ENCODE data around the gene SLC9A2. TPM values are rescaled to one million over a fixed set of nuclear protein-coding genes. Genes with fewer than 3 reads are reported as not detected.
A peak's percentile ranks its signal among the peaks of the same experiment; 100 is the strongest.

The SLC9A2 gene
- polyA plus RNA-seq, 3 donors, result not detected

DNA sequence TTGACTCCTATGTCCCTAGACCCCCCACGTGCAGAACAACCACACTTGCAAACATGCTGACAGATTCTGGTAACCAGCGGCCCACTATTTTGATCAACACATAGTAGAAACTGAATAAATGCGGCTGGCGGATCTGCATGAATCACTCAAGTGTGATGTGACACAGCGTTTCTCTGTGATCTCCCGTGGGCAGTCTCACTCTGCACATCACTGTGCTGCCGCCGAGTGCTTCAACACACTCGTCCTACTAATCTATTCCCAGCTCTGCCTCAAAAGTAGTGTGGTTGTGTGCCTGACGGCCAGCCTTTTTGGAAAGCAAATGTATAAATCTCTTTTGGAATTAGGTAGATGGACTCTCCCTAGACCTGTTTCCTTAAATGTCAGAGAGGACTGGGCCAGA, 105.2 kb downstream of the SLC9A2 start:
- H3K27me3 ChIP-seq (ENCODE audit: control insufficient read depth in 2 of 2, insufficient read depth in 2 of 2, low read length in 2 of 2), result no peaks in the 10 kb centered on the region
- H3K9me3 Mint-ChIP-seq, result no peaks in the 10 kb centered on the region

DNA sequence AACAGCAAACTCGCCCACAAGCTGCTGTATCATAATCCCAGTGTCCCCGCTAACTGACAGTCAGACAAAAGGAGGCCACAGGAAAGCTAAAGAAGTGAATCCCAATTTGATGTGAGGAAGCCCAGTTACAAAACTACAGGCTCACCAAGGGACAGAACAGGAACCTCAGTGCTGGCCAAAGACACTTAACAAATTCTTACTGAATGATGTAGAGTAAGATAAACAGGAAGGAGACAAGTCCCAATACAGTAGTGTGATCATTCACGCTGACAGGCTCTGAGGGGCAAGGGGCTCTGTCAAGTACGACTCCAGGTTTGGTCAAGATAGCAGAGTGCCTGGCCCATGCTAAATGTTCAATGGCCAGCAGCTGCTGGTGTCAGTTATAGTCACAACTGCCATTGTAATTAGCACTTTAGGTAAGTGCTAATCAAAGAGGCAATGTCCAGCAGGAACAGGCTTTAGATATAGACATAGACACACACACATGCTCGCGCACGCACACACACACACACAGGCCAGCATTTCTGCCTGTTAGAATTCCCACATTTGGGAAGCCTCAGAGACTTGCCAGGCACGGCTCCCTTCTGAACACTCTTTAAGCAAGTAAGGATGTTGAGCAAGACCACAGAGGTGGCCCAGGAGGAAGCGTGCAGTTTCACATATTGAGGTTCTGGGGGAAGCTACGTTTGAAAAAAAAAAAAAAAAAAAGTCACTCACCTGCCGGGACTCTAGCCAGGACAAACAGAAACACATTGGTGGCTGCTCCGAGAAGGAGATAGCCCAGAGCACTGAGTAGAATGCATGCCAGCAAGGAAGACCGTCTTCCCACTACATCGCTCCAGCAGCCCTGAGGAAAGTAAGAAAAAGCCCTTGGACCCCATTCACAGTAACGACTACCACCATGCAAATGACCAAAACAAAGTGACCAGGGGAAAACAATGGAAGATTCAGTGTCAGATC, 107.1 kb downstream of the SLC9A2 start:
- WGBS (ENCODE audit: insufficient coverage), result 65% methylated on average over 6 of the region's 15 CpGs
- Histone ChIP-seq H3K9ac (ENCODE audit: insufficient read depth, low read length, poor library complexity, severe bottlenecking) (no peak overlapping the region), H3K4me1 (ENCODE audit: control insufficient read depth in 1 of 2, insufficient read depth in 2 of 2, low read length in 2 of 2) (no peaks in the 10 kb centered on the region), H3K27ac (ENCODE audit: low read depth in 1 of 2, low read length in 2 of 2) (no peak overlapping the region), H3K36me3 (replicated peaks in 1 of 2; ENCODE audit: control insufficient read depth in 1 of 2, insufficient read depth in 2 of 2, low read length in 2 of 2) (peaks cover 31 to 76% of the 10 kb centered on the region in 2 donors), H3K9me3 (replicated peaks in 1 of 2; ENCODE audit: control insufficient read depth in 1 of 2, insufficient read depth in 1 of 2, low read length in 2 of 2) (no peaks in the 10 kb centered on the region), H2AFZ (ENCODE audit: insufficient read depth, low read depth, low read length, poor library complexity, severe bottlenecking) (no peak overlapping the region), H3K79me2 (ENCODE audit: insufficient read depth, low read length) (no peaks in the 10 kb centered on the region), H3K4me3 (replicated peaks in 1 of 3; ENCODE audit: low read depth in 2 of 3, low read length in 3 of 3) (no peak overlapping the region), H3K27me3 (ENCODE audit: control insufficient read depth in 2 of 2, insufficient read depth in 2 of 2, low read length in 2 of 2) (no peaks in the 10 kb centered on the region), H3K4me2 (replicated peaks; ENCODE audit: extremely low read depth, low read length, poor library complexity, severe bottlenecking) (no peak overlapping the region), H4K20me1 (ENCODE audit: insufficient read depth, low read length) (no peaks in the 10 kb centered on the region)
- Mint-ChIP-seq H3K36me3 (peaks cover 65 to 73% of the 10 kb centered on the region in 2 donors), H3K4me1 (peaks cover 16% of the 10 kb centered on the region), H3K9me3 (no peaks in the 10 kb centered on the region), H3K4me3 (no peak overlapping the region), H3K27ac (peak overlapping the region in 1 of 7 donors; percentile 47), H3K27me3 (ENCODE audit: low read depth in 3 of 3) (peaks cover 0 to 3% (median 0%) of the 10 kb centered on the region in 3 donors)
- TF ChIP-seq, protein P1, sequence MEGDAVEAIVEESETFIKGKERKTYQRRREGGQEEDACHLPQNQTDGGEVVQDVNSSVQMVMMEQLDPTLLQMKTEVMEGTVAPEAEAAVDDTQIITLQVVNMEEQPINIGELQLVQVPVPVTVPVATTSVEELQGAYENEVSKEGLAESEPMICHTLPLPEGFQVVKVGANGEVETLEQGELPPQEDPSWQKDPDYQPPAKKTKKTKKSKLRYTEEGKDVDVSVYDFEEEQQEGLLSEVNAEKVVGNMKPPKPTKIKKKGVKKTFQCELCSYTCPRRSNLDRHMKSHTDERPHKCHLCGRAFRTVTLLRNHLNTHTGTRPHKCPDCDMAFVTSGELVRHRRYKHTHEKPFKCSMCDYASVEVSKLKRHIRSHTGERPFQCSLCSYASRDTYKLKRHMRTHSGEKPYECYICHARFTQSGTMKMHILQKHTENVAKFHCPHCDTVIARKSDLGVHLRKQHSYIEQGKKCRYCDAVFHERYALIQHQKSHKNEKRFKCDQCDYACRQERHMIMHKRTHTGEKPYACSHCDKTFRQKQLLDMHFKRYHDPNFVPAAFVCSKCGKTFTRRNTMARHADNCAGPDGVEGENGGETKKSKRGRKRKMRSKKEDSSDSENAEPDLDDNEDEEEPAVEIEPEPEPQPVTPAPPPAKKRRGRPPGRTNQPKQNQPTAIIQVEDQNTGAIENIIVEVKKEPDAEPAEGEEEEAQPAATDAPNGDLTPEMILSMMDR (IDR thresholded peaks at IDR 0.05), result no peak
- intact Hi-C loops (cut with micrococcal nuclease), result no loop called here
- no peak for DNase-seq

More for the DNA sequence above, 105.2 kb downstream of the SLC9A2 start:
- intact Hi-C loops (cut with micrococcal nuclease), result no loop called here
- Histone ChIP-seq H3K36me3 (replicated peaks in 1 of 2; ENCODE audit: control insufficient read depth in 1 of 2, insufficient read depth in 2 of 2, low read length in 2 of 2) (peaks cover 34 to 80% of the 10 kb centered on the region in 2 donors), H3K4me3 (replicated peaks in 1 of 3; ENCODE audit: low read depth in 2 of 3, low read length in 3 of 3) (no peak overlapping the region), H2AFZ (ENCODE audit: insufficient read depth, low read depth, low read length, poor library complexity, severe bottlenecking) (no peak overlapping the region), H3K79me2 (ENCODE audit: insufficient read depth, low read length) (no peaks in the 10 kb centered on the region), H3K27ac (ENCODE audit: low read depth in 1 of 2, low read length in 2 of 2) (no peak overlapping the region), H3K9me3 (replicated peaks in 1 of 2; ENCODE audit: control insufficient read depth in 1 of 2, insufficient read depth in 1 of 2, low read length in 2 of 2) (no peaks in the 10 kb centered on the region), H3K4me1 (ENCODE audit: control insufficient read depth in 1 of 2, insufficient read depth in 2 of 2, low read length in 2 of 2) (no peaks in the 10 kb centered on the region), H4K20me1 (ENCODE audit: insufficient read depth, low read length) (no peaks in the 10 kb centered on the region), H3K9ac (ENCODE audit: insufficient read depth, low read length, poor library complexity, severe bottlenecking) (no peak overlapping the region), H3K4me2 (replicated peaks; ENCODE audit: extremely low read depth, low read length, poor library complexity, severe bottlenecking) (no peak overlapping the region)
- 98% methylated on average over 4 of the region's 10 CpGs for WGBS (ENCODE audit: insufficient coverage)
- DNase-seq, result no peak
- Mint-ChIP-seq H3K4me1 (peaks cover 16% of the 10 kb centered on the region), H3K27ac (no peak overlapping the region), H3K27me3 (ENCODE audit: low read depth in 3 of 3) (peaks cover 0 to 3% (median 0%) of the 10 kb centered on the region in 3 donors), H3K36me3 (peaks cover 72 to 78% of the 10 kb centered on the region in 2 donors), H3K4me3 (no peak overlapping the region)
- TF ChIP-seq, protein P1 (IDR thresholded peaks at IDR 0.05), result no peak
